ENCODE results near the gene TRIM52. TPM values are rescaled to one million over a fixed set of nuclear protein-coding genes. Genes with fewer than 3 reads are reported as not detected.

Gene TRIM52
- total and polyA plus RNA-seq, 10 of the 15 experiments (the other 5 are each of a cell fraction or from before 2014, with no cell fraction given), result 1.4 to 24.3 (median 8.1) TPM

- no TSS peak for BruUV-seq (replicated peaks)
- Histone ChIP-seq H3K9me3 (replicated peaks; ENCODE audit: control insufficient read depth, insufficient read depth, low read length) (no peaks in the 10 kb centered on the region), H3K4me2 (ENCODE audit: control insufficient read depth, insufficient read depth) (peak overlapping the region; percentile 83), H4K20me1 (ENCODE audit: control insufficient read depth, insufficient read depth) (no peaks in the 10 kb centered on the region), H3K4me3 (peak overlapping the region; percentile 70), H3K9ac (ENCODE audit: control insufficient read depth, insufficient read depth, low read length) (peak overlapping the region; percentile 0; the same call in 1 of the 2 replicates), H3K79me2 (ENCODE audit: control insufficient read depth, insufficient read depth, low read length) (no peaks in the 10 kb centered on the region), H3K27me3 (replicated peaks in 1 of 2; ENCODE audit: control insufficient read depth in 2 of 2, insufficient read depth in 2 of 2, low read length in 1 of 2) (peaks cover 4 to 8% of the 10 kb centered on the region in 2 experiments; a peak in 3 of 4 replicates), H3K27ac (ENCODE audit: control insufficient read depth, insufficient read depth) (no peak overlapping the region), H2AFZ (ENCODE audit: control insufficient read depth, low read depth, low read length) (no peak overlapping the region), H3K36me3 (ENCODE audit: control insufficient read depth in 2 of 2, insufficient read depth in 2 of 2, low read length in 1 of 2) (no peaks in the 10 kb centered on the region), H3K4me1 (ENCODE audit: control insufficient read depth, insufficient read depth, low read length) (peaks cover 14% of the 10 kb centered on the region)
- ChIA-PET RAD21 (ENCODE audit: unreplicated experiment) (interaction anchor here (0.8 to 5.0 kb wide), 9 partner anchors 8 to 55 kb away, joined by 3 to 72 read pairs (median 10); partner anchors contain the start of genes TRIM41 and TRIM52), POLR2A (interaction anchor here (0.5 to 3.5 kb wide), 8 partner anchors 10 to 56 kb away, joined by 3 to 41 read pairs (median 8); no protein-coding TSS in a partner anchor), SMC1A (ENCODE audit: uncharacterized antibody, unreplicated experiment) (interaction anchor here (1.1 to 6.5 kb wide), 10 partner anchors 8 to 72 kb away, joined by 3 to 40 read pairs (median 6); partner anchors contain the start of gene TRIM41), CTCF (interaction anchor here (0.8 to 8.2 kb wide), 7 partner anchors 8 to 56 kb away, joined by 3 to 96 read pairs (median 5); no protein-coding TSS in a partner anchor)
- no peak for DNase-seq (ENCODE audit: low read depth, low spot score)
- peak; percentile 5; the same call in 1 of the 3 replicates for ATAC-seq
- no peak for FAIRE-seq
- in situ Hi-C loops (cut with MboI) (no loop called here), intact Hi-C loops (cut with micrococcal nuclease; ENCODE audit: unreplicated experiment) (no loop called here)
- 12% methylated on average over 37 of the region's 37 CpGs for WGBS (ENCODE audit: insufficient coverage, insufficient replicate concordance, low lambda C conversion rate, missing lambda C conversion rate)
- TF ChIP-seq NR2C2 (IDR thresholded peaks at IDR 0.05; ENCODE audit: borderline replicate concordance, control insufficient read depth, insufficient read length, low read depth), result no peak
- no peak for TF ChIP-seq ZNF384 (IDR thresholded peaks at IDR 0.05; ENCODE audit: borderline replicate concordance, low read depth, low read length)
- 0 out of 2 replicates have a peak, but pooled peaks have one; percentile 16 for TF ChIP-seq HDGF (IDR thresholded peaks at IDR 0.05)
- no peak for TF ChIP-seq ESRRA (IDR thresholded peaks at IDR 0.05; ENCODE audit: low read length)
- TF ChIP-seq, protein P1, sequence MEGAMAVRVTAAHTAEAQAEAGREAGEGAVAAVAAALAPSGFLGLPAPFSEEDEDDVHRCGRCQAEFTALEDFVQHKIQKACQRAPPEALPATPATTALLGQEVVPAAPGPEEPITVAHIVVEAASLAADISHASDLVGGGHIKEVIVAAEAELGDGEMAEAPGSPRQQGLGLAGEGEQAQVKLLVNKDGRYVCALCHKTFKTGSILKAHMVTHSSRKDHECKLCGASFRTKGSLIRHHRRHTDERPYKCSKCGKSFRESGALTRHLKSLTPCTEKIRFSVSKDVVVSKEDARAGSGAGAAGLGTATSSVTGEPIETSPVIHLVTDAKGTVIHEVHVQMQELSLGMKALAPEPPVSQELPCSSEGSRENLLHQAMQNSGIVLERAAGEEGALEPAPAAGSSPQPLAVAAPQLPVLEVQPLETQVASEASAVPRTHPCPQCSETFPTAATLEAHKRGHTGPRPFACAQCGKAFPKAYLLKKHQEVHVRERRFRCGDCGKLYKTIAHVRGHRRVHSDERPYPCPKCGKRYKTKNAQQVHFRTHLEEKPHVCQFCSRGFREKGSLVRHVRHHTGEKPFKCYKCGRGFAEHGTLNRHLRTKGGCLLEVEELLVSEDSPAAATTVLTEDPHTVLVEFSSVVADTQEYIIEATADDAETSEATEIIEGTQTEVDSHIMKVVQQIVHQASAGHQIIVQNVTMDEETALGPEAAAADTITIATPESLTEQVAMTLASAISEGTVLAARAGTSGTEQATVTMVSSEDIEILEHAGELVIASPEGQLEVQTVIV (IDR thresholded peaks at IDR 0.05; ENCODE audit: borderline replicate concordance, partially characterized antibody), result no peak
- no peak for TF ChIP-seq HDAC2 (IDR thresholded peaks at IDR 0.05)
- 0 out of 2 replicates have a peak, but pooled peaks have one; percentile 14 for TF ChIP-seq EZH2 (IDR thresholded peaks at IDR 0.05; ENCODE audit: borderline replicate concordance, control insufficient read depth, low read depth, low read length)
- TF ChIP-seq, protein P2, sequence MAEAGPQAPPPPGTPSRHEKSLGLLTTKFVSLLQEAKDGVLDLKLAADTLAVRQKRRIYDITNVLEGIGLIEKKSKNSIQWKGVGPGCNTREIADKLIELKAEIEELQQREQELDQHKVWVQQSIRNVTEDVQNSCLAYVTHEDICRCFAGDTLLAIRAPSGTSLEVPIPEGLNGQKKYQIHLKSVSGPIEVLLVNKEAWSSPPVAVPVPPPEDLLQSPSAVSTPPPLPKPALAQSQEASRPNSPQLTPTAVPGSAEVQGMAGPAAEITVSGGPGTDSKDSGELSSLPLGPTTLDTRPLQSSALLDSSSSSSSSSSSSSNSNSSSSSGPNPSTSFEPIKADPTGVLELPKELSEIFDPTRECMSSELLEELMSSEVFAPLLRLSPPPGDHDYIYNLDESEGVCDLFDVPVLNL (IDR thresholded peaks at IDR 0.05; ENCODE audit: low read depth, low read length), result no peak
- no peak for TF ChIP-seq SMC3 (IDR thresholded peaks at IDR 0.05; ENCODE audit: borderline replicate concordance, low read length)
- no peak for TF ChIP-seq JUND (IDR thresholded peaks at IDR 0.05; ENCODE audit: low read depth, low read length)
- TF ChIP-seq ZNF687 (IDR thresholded peaks at IDR 0.05), result no peak
- TF ChIP-seq RCOR1 (conservative IDR thresholded peaks at IDR 0.05; ENCODE audit: low read depth, low read length), result no peak
- no peak for TF ChIP-seq BMI1 (IDR thresholded peaks at IDR 0.05; ENCODE audit: borderline replicate concordance)
- no peak for TF ChIP-seq MXI1 (IDR thresholded peaks at IDR 0.05; ENCODE audit: low read depth, low read length)
- TF ChIP-seq DPF2 (IDR thresholded peaks at IDR 0.05), result no peak
Observed at GRCh38 chr5:181205761-181206649, 54.9 kb downstream of the TRIM52 start.

Measured in GM12878 (cell line).